Uterus (tissue), 4 donors: ENCODE measurements around the gene GRIK1. TPM values are rescaled to one million over a fixed set of nuclear protein-coding genes. Genes with fewer than 3 reads are reported as not detected.

Experiments
- DNase-seq, 2 donors: peaks; one replicate each; pipeline ENCODE4 v3.0.0-alpha.2; 2019 to 2020
- H3K27ac ChIP-seq, 2 donors: fragments of 200-600 bp; sonication (generic); 1 replicate in 1 of 2; 2 replicates in 1 of 2; pipeline ENCODE4 v1.5.1; 2016 to 2018
- H3K27me3 ChIP-seq, 2 donors: fragments of 200-600 bp; sonication (generic); one replicate each; pipeline ENCODE4 v1.5.1; 2018 to 2019; ENCODE audit warnings: control low read depth in 1 of 2
- H3K36me3 ChIP-seq, 2 donors: fragments of 200-600 bp; sonication (generic); one replicate each; pipeline ENCODE4 v1.5.1; 2019; ENCODE audit warnings: control low read depth in 1 of 2
- H3K4me1 ChIP-seq, 2 donors: fragments of 200-600 bp; sonication (generic); one replicate each; pipeline ENCODE4 v1.5.1; 2018 to 2019; ENCODE audit warnings: control low read depth in 1 of 2
- H3K4me3 ChIP-seq, 2 donors: fragments of 200-600 bp; sonication (generic); 1 replicate in 1 of 2; 2 replicates in 1 of 2; pipeline ENCODE4 v1.5.1; 2018 to 2019; ENCODE audit warnings: mild to moderate bottlenecking in 1 of 2
- H3K9me3 ChIP-seq, 2 donors: fragments of 200-600 bp; sonication (generic); one replicate each; pipeline ENCODE4 v1.5.1; 2019; ENCODE audit warnings: control low read depth in 1 of 2
- CTCF ChIP-seq, 4 experiments: fragments of 200-600 bp in 2 of 4; fragments of 450-650 bp in 2 of 4; sonication (generic) in 2 of 4; IDR thresholded peaks; one replicate each; pipeline ENCODE4 v1.5.1; 2016 to 2019; ENCODE audit warnings: antibody characterized with exemption in 4 of 4, mild to moderate bottlenecking in 2 of 4, moderate library complexity in 1 of 4
- POLR2A ChIP-seq, 2 donors: fragments of 450-650 bp; IDR thresholded peaks; one replicate each; pipeline ENCODE4 v1.6.1; 2016; ENCODE audit warnings: antibody characterized with exemption in 2 of 2, mild to moderate bottlenecking in 1 of 2, moderate library complexity in 1 of 2
- intact Hi-C: fragments of 100-400 bp; cut with DNase I; formaldehyde crosslinking; loops from one replicate; pipeline ENCODE4 v1.15.1; 2023; ENCODE audit warnings: low total_unique reads
- total RNA-seq, 4 donors: library from RNA; depleted of rRNA in 3 of 4; stranded (reverse); fragments of >200 nt in 3 of 4; gene quantifications; one replicate each; pipeline versions ENCODE4 v1.1.0 to v1.2.4, GENCODE V29; 2014 to 2023
- donor health status: DM: yes; HTN: yes; CAD: no.

GRIK1 gene
- total RNA-seq, 4 donors from 2014 or later, result 0.12 to 4.1 TPM; not detected in 2

DNA sequence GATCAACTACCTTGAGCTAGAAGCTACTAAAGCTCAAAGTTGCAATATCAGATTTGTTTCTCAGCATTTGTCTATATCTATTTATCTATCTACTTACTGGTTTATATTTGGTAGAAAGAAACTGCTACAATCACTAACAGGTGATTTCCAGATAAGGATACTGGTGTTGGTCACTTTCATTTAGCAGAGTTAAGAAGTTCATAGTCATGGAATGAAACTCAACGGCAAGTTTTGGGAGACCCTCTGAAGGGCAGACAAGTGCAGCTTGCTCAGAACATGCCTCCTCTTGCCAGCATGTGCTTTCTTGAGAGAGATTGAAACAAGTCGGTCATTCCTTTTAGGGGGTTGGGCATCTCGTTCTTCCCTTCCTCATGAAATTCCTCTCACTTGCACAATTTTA lies 296.5 kb downstream of the GRIK1 start:
- intact Hi-C loops, result no loop called here
- Histone ChIP-seq H3K9me3 (no peaks in the 10 kb centered on the region), H3K27me3 (no peaks in the 10 kb centered on the region), H3K27ac (no peak overlapping the region), H3K36me3 (no peaks in the 10 kb centered on the region), H3K4me1 (no peaks in the 10 kb centered on the region), H3K4me3 (no peak overlapping the region)
- DNase-seq, result no peak
- no peak for TF ChIP-seq POLR2A (IDR thresholded peaks at IDR 0.05)
- no peak for TF ChIP-seq CTCF (IDR thresholded peaks at IDR 0.05)

- Histone ChIP-seq H3K27ac (no peak overlapping the region), H3K4me1 (no peaks in the 10 kb centered on the region), H3K9me3 (no peaks in the 10 kb centered on the region), H3K27me3 (no peaks in the 10 kb centered on the region), H3K36me3 (no peaks in the 10 kb centered on the region), H3K4me3 (no peak overlapping the region)
- no peak for DNase-seq
- TF ChIP-seq POLR2A (IDR thresholded peaks at IDR 0.05), result no peak
- no peak for TF ChIP-seq CTCF (IDR thresholded peaks at IDR 0.05)
- intact Hi-C loops, result no loop called here
These were observed 297.1 kb downstream of the GRIK1 start for GRCh38 chr21:29642551-29643245.

DNA sequence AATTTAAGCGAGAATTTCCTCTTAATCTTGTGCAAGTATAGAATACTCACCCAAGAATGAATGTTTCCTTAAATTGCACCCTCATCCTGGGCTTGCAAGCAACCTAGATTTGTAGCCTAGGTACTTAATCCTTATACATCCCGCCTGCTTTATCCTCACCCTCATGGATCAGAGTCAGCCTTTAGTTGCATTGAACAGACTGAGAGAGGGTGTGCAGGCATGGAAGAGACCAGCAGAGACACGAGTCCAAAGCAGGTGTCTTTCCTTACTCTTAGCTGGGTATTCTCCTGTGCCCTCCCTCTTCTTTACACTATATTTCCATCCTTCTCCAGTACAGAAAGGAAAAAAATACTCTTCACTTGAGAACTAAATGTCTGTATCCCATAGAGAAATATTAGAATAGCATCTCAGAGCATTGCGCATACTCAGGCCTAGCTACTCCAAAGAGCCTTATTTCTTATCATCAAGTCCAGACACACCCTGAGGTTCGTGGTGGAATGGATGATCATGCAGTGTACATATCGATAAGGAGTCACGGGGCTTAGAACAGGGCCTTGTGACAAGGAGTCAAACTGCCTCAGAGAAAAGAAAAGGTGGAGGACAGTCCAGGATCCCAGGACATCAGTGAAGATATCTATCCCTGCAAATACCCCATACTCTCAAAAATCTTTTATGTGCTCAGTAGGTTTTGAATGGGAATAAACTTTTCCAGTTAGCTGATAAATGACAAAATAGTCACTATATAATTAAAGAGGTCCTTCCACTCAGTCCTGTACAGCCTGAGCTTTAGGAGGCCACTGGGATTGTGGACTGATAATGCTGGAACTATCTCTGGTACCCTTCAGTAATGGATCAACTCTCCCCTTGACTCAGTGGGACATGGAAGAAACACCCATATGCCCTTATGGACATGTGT lies 297.9 kb downstream of the GRIK1 start:
- no peak overlapping the region for H3K27ac ChIP-seq
- TF ChIP-seq POLR2A (IDR thresholded peaks at IDR 0.05) (no peak), CTCF (IDR thresholded peaks at IDR 0.05) (no peak)

GRCh38 chr21:29641001-29641634 lies 298.7 kb downstream of the GRIK1 start:
- Histone ChIP-seq H3K9me3 (no peaks in the 10 kb centered on the region), H3K27me3 (no peaks in the 10 kb centered on the region), H3K4me3 (no peak overlapping the region), H3K4me1 (no peaks in the 10 kb centered on the region), H3K36me3 (no peaks in the 10 kb centered on the region), H3K27ac (no peak overlapping the region)
- no peak for TF ChIP-seq POLR2A (IDR thresholded peaks at IDR 0.05)
- no peak for TF ChIP-seq CTCF (IDR thresholded peaks at IDR 0.05)
- intact Hi-C loops, result no loop called here
- DNase-seq, result no peak

More for the DNA sequence above, 297.9 kb downstream of the GRIK1 start:
- no peaks in the 10 kb centered on the region for H3K9me3 ChIP-seq
- intact Hi-C loops, result no loop called here
- H3K4me1 ChIP-seq, result no peaks in the 10 kb centered on the region
- H3K27me3 ChIP-seq, result no peaks in the 10 kb centered on the region
- no peak overlapping the region for H3K4me3 ChIP-seq
- H3K36me3 ChIP-seq, result no peaks in the 10 kb centered on the region
- no peak for DNase-seq
